Measurements from ENCODE around the gene FBXL13. TPM values are rescaled to one million over a fixed set of nuclear protein-coding genes. Genes with fewer than 3 reads are reported as not detected.

Gene FBXL13
- total and polyA plus RNA-seq, 2 experiments from 2014 or later: 1.2 to 2.5 TPM

- Mint-ChIP-seq H3K4me1 (no peaks in the 10 kb centered on the region), H3K4me3 (no peak overlapping the region), H3K36me3 (ENCODE audit: low read depth) (peaks cover 12% of the 10 kb centered on the region), H3K27ac (no peak overlapping the region), H3K9me3 (peaks cover 15% of the 10 kb centered on the region), H3K27me3 (ENCODE audit: insufficient read depth, low read depth, poor library complexity) (peaks cover 2% of the 10 kb centered on the region)
- no peak overlapping the region for H3K4me3 ChIP-seq
- no peaks in the 10 kb centered on the region for H3F3A ChIP-seq (replicated peaks; ENCODE audit: low read depth)
- no peaks in the 10 kb centered on the region for H3K4me1 ChIP-seq (ENCODE audit: insufficient read depth)
- H3K79me2 ChIP-seq (replicated peaks; ENCODE audit: insufficient read depth): no peaks in the 10 kb centered on the region
- H4K20me1 ChIP-seq (replicated peaks; ENCODE audit: insufficient read depth): no peaks in the 10 kb centered on the region
- no peaks in the 10 kb centered on the region for H3K9me2 ChIP-seq (ENCODE audit: insufficient read depth)
- DNase-seq (ENCODE audit: low spot score): no peak
- H3K27ac ChIP-seq (ENCODE audit: low read depth): no peak overlapping the region
- no peak for ATAC-seq
- no peaks in the 10 kb centered on the region for H3K36me3 ChIP-seq (ENCODE audit: insufficient read depth)
- H2AFZ ChIP-seq: no peak overlapping the region
- no peaks in the 10 kb centered on the region for H3K27me3 ChIP-seq (ENCODE audit: insufficient read depth)
- no peak for TF ChIP-seq ETS1 (IDR thresholded peaks at IDR 0.05)
- TF ChIP-seq, protein P1, sequence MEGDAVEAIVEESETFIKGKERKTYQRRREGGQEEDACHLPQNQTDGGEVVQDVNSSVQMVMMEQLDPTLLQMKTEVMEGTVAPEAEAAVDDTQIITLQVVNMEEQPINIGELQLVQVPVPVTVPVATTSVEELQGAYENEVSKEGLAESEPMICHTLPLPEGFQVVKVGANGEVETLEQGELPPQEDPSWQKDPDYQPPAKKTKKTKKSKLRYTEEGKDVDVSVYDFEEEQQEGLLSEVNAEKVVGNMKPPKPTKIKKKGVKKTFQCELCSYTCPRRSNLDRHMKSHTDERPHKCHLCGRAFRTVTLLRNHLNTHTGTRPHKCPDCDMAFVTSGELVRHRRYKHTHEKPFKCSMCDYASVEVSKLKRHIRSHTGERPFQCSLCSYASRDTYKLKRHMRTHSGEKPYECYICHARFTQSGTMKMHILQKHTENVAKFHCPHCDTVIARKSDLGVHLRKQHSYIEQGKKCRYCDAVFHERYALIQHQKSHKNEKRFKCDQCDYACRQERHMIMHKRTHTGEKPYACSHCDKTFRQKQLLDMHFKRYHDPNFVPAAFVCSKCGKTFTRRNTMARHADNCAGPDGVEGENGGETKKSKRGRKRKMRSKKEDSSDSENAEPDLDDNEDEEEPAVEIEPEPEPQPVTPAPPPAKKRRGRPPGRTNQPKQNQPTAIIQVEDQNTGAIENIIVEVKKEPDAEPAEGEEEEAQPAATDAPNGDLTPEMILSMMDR (conservative IDR thresholded peaks at IDR 0.05; ENCODE audit: low read depth in 2 of 2): no peak
- no peak for TF ChIP-seq POLR2AphosphoS5 (IDR thresholded peaks at IDR 0.05; ENCODE audit: low read depth)
- TF ChIP-seq EZH2phosphoT487 (IDR thresholded peaks at IDR 0.05; ENCODE audit: unreplicated experiment): no peak
- TF ChIP-seq REST (IDR thresholded peaks at IDR 0.05; ENCODE audit: unreplicated experiment): no peak
- no peak for TF ChIP-seq EZH2 (IDR thresholded peaks at IDR 0.05; ENCODE audit: low read depth, unreplicated experiment)
- TF ChIP-seq ZNF331 (CRISPR knock-in tag; IDR thresholded peaks at IDR 0.05; ENCODE audit: low read depth): no peak
- no peak for TF ChIP-seq ZNF114 (CRISPR knock-in tag; IDR thresholded peaks at IDR 0.05)
- TF ChIP-seq CREB1 (CRISPR knock-in tag; IDR thresholded peaks at IDR 0.05; ENCODE audit: low read depth): no peak
- TF ChIP-seq NANOG (IDR thresholded peaks at IDR 0.05; ENCODE audit: borderline replicate concordance): no peak
- TF ChIP-seq STAT1 (IDR thresholded peaks at IDR 0.05; ENCODE audit: unreplicated experiment): no peak
- TF ChIP-seq, protein P2, sequence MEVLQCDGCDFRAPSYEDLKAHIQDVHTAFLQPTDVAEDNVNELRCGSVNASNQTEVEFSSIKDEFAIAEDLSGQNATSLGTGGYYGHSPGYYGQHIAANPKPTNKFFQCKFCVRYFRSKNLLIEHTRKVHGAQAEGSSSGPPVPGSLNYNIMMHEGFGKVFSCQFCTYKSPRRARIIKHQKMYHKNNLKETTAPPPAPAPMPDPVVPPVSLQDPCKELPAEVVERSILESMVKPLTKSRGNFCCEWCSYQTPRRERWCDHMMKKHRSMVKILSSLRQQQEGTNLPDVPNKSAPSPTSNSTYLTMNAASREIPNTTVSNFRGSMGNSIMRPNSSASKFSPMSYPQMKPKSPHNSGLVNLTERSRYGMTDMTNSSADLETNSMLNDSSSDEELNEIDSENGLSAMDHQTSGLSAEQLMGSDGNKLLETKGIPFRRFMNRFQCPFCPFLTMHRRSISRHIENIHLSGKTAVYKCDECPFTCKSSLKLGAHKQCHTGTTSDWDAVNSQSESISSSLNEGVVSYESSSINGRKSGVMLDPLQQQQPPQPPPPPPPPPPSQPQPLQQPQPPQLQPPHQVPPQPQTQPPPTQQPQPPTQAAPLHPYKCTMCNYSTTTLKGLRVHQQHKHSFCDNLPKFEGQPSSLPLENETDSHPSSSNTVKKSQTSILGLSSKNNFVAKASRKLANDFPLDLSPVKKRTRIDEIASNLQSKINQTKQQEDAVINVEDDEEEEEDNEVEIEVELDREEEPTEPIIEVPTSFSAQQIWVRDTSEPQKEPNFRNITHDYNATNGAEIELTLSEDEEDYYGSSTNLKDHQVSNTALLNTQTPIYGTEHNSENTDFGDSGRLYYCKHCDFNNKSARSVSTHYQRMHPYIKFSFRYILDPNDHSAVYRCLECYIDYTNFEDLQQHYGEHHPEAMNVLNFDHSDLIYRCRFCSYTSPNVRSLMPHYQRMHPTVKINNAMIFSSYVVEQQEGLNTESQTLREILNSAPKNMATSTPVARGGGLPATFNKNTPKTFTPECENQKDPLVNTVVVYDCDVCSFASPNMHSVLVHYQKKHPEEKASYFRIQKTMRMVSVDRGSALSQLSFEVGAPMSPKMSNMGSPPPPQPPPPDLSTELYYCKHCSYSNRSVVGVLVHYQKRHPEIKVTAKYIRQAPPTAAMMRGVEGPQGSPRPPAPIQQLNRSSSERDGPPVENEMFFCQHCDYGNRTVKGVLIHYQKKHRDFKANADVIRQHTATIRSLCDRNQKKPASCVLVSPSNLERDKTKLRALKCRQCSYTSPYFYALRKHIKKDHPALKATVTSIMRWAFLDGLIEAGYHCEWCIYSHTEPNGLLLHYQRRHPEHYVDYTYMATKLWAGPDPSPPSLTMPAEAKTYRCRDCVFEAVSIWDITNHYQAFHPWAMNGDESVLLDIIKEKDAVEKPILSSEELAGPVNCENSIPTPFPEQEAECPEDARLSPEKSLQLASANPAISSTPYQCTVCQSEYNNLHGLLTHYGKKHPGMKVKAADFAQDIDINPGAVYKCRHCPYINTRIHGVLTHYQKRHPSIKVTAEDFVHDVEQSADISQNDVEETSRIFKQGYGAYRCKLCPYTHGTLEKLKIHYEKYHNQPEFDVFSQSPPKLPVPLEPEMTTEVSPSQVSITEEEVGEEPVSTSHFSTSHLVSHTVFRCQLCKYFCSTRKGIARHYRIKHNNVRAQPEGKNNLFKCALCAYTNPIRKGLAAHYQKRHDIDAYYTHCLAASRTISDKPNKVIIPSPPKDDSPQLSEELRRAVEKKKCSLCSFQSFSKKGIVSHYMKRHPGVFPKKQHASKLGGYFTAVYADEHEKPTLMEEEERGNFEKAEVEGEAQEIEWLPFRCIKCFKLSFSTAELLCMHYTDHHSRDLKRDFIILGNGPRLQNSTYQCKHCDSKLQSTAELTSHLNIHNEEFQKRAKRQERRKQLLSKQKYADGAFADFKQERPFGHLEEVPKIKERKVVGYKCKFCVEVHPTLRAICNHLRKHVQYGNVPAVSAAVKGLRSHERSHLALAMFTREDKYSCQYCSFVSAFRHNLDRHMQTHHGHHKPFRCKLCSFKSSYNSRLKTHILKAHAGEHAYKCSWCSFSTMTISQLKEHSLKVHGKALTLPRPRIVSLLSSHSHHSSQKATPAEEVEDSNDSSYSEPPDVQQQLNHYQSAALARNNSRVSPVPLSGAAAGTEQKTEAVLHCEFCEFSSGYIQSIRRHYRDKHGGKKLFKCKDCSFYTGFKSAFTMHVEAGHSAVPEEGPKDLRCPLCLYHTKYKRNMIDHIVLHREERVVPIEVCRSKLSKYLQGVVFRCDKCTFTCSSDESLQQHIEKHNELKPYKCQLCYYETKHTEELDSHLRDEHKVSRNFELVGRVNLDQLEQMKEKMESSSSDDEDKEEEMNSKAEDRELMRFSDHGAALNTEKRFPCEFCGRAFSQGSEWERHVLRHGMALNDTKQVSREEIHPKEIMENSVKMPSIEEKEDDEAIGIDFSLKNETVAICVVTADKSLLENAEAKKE (CRISPR knock-in tag; IDR thresholded peaks at IDR 0.05): no peak
- TF ChIP-seq JUNB (IDR thresholded peaks at IDR 0.05; ENCODE audit: unreplicated experiment): no peak
- H3K4me2 ChIP-seq: no peak overlapping the region
Measured at GRCh38 chr7:103031781-103032180, 42.8 kb downstream of the FBXL13 start.

Measured in GM23338 (cell line).